ENCODE measurements around the gene NAV2. TPM values are rescaled to one million over a fixed set of nuclear protein-coding genes. Genes with fewer than 3 reads are reported as not detected.

NAV2 gene
- total RNA-seq, 1 experiment from 2014 or later, result 22.7 TPM

DNA sequence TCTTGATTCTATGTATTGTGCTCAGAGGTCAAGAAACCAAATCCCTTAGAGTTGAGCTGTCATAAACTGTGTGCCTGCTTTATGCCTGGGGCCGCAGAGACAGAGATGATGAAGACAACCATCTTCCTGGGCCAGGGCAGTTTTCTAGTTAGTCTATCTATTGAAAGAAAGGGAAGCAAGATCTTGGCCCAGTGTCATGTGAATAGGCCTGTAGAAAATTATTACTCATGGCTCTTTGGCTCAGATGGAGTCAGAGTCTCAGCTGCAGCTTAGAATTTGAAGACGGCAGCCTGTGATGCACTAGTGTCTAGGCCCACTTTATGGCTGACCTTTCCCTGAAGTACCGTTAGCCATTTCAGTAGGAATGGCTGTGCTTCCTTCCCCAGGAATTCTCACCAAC lies 335.6 kb downstream of the NAV2 start:
- no peak overlapping the region for H3K4me3 ChIP-seq (ENCODE audit: low read depth in 2 of 2, low read length in 2 of 2)
- BruUV-seq (replicated peaks), result no TSS peak
- CTCF ChIA-PET, result no interaction called here
- in situ Hi-C loops (cut with HindIII; ENCODE audit: low pct_unique_long_range_greater_than_20kb, low sequenced_read_pairs), result no loop called here
- H3K27me3 ChIP-seq (ENCODE audit: control insufficient read depth, insufficient read depth, low read length), result no peaks in the 10 kb centered on the region
- H3K9me3 ChIP-seq (ENCODE audit: control insufficient read depth, insufficient read depth, low read depth, low read length), result no peaks in the 10 kb centered on the region
- no peaks in the 10 kb centered on the region for H3K36me3 ChIP-seq (ENCODE audit: control insufficient read depth, insufficient read depth, low read length)
- no peak for TF ChIP-seq TCF7L2 (IDR thresholded peaks at IDR 0.05; ENCODE audit: low read depth, low read length)
- no peak for TF ChIP-seq SIN3A (IDR thresholded peaks at IDR 0.05; ENCODE audit: borderline replicate concordance, insufficient read depth, low read depth, low read length)
- TF ChIP-seq, protein P1, sequence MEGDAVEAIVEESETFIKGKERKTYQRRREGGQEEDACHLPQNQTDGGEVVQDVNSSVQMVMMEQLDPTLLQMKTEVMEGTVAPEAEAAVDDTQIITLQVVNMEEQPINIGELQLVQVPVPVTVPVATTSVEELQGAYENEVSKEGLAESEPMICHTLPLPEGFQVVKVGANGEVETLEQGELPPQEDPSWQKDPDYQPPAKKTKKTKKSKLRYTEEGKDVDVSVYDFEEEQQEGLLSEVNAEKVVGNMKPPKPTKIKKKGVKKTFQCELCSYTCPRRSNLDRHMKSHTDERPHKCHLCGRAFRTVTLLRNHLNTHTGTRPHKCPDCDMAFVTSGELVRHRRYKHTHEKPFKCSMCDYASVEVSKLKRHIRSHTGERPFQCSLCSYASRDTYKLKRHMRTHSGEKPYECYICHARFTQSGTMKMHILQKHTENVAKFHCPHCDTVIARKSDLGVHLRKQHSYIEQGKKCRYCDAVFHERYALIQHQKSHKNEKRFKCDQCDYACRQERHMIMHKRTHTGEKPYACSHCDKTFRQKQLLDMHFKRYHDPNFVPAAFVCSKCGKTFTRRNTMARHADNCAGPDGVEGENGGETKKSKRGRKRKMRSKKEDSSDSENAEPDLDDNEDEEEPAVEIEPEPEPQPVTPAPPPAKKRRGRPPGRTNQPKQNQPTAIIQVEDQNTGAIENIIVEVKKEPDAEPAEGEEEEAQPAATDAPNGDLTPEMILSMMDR (IDR thresholded peaks at IDR 0.05), result no peak
- TF ChIP-seq, protein P2, sequence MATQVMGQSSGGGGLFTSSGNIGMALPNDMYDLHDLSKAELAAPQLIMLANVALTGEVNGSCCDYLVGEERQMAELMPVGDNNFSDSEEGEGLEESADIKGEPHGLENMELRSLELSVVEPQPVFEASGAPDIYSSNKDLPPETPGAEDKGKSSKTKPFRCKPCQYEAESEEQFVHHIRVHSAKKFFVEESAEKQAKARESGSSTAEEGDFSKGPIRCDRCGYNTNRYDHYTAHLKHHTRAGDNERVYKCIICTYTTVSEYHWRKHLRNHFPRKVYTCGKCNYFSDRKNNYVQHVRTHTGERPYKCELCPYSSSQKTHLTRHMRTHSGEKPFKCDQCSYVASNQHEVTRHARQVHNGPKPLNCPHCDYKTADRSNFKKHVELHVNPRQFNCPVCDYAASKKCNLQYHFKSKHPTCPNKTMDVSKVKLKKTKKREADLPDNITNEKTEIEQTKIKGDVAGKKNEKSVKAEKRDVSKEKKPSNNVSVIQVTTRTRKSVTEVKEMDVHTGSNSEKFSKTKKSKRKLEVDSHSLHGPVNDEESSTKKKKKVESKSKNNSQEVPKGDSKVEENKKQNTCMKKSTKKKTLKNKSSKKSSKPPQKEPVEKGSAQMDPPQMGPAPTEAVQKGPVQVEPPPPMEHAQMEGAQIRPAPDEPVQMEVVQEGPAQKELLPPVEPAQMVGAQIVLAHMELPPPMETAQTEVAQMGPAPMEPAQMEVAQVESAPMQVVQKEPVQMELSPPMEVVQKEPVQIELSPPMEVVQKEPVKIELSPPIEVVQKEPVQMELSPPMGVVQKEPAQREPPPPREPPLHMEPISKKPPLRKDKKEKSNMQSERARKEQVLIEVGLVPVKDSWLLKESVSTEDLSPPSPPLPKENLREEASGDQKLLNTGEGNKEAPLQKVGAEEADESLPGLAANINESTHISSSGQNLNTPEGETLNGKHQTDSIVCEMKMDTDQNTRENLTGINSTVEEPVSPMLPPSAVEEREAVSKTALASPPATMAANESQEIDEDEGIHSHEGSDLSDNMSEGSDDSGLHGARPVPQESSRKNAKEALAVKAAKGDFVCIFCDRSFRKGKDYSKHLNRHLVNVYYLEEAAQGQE (IDR thresholded peaks at IDR 0.05; ENCODE audit: insufficient read depth in 1 of 2, low read depth in 2 of 2, low read length in 1 of 2), result no peak
- TF ChIP-seq POLR2AphosphoS5 (IDR thresholded peaks at IDR 0.05; ENCODE audit: low read depth, low read length), result no peak
- intact Hi-C loops (cut with micrococcal nuclease; ENCODE audit: unreplicated experiment), result no loop called here
- DNase-seq (ENCODE audit: low read depth, low spot score) (no peak), ATAC-seq (no peak)
- H3K4me1 ChIP-seq (ENCODE audit: control insufficient read depth, insufficient read depth, low read length), result no peaks in the 10 kb centered on the region
- no peak overlapping the region for H3K27ac ChIP-seq (ENCODE audit: low read length)
- POLR2A ChIA-PET, result no interaction called here

DNA sequence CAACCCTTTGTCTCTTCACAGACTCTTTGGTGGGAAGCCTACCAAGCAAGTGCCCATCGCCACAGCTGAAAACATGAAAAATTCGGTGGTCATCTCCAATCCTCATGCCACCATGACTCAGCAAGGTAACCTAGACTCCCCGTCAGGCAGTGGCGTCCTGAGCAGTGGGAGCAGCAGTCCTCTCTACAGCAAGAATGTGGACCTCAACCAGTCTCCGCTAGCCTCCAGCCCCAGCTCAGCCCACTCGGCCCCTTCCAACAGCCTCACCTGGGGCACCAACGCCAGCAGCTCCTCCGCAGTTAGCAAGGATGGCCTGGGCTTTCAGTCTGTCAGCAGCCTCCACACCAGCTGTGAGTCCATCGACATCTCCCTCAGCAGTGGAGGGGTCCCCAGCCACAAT lies 336.1 kb downstream of the NAV2 start:
- H3K4me1 ChIP-seq (ENCODE audit: control insufficient read depth, insufficient read depth, low read length), result no peaks in the 10 kb centered on the region

More for the DNA sequence above, 336.1 kb downstream of the NAV2 start:
- ChIA-PET CTCF (no interaction called here), POLR2A (no interaction called here)
- BruUV-seq (replicated peaks), result no TSS peak
- intact Hi-C loops (cut with micrococcal nuclease; ENCODE audit: unreplicated experiment) (no loop called here), in situ Hi-C loops (cut with HindIII; ENCODE audit: low pct_unique_long_range_greater_than_20kb, low sequenced_read_pairs) (no loop called here)
- no peak for TF ChIP-seq POLR2AphosphoS5 (IDR thresholded peaks at IDR 0.05; ENCODE audit: low read depth, low read length)
- TF ChIP-seq TCF7L2 (IDR thresholded peaks at IDR 0.05; ENCODE audit: low read depth, low read length), result no peak
- TF ChIP-seq, protein P1 (IDR thresholded peaks at IDR 0.05), result no peak
- no peak for TF ChIP-seq SIN3A (IDR thresholded peaks at IDR 0.05; ENCODE audit: borderline replicate concordance, insufficient read depth, low read depth, low read length)
- TF ChIP-seq, protein P2 (IDR thresholded peaks at IDR 0.05; ENCODE audit: insufficient read depth in 1 of 2, low read depth in 2 of 2, low read length in 1 of 2), result no peak
- DNase-seq (ENCODE audit: low read depth, low spot score), result no peak
- no peak for ATAC-seq
- Histone ChIP-seq H3K36me3 (ENCODE audit: control insufficient read depth, insufficient read depth, low read length) (no peaks in the 10 kb centered on the region), H3K27ac (ENCODE audit: low read length) (no peak overlapping the region), H3K4me3 (ENCODE audit: low read depth in 2 of 2, low read length in 2 of 2) (no peak overlapping the region), H3K27me3 (ENCODE audit: control insufficient read depth, insufficient read depth, low read length) (no peaks in the 10 kb centered on the region), H3K9me3 (ENCODE audit: control insufficient read depth, insufficient read depth, low read depth, low read length) (no peaks in the 10 kb centered on the region)
